ENCODE results near the gene EHBP1L1.
A peak's percentile ranks its signal among the peaks of the same experiment; 100 is the strongest.

DNA sequence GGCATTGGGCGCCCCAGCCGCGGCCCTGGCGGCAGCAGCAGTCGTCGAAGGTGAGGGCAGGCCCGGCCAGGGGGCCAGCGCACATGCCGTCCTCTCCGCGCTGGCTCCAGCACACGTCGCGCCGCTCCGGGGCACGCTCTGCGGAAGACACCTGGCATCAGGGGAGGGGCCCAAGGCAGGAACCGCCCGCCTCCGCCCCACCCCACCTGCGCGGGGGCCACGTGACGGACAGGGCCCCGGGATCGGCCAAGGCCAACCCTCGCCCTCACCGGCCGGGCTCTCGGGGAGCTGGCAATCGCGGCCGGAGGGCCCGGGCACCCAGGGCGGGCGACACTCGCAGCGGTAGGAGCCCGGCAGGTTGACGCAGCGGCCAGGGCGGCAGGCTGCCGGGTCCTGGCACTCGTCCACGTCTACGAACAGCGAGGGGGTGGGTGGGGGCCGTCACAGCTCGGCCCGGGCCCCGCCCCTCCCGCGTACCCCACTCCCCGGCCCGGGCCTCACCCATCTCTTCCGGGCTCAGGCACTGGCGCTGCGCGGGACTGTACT lies 36.0 kb upstream of the EHBP1L1 start:
- TF ChIP-seq, protein P1, sequence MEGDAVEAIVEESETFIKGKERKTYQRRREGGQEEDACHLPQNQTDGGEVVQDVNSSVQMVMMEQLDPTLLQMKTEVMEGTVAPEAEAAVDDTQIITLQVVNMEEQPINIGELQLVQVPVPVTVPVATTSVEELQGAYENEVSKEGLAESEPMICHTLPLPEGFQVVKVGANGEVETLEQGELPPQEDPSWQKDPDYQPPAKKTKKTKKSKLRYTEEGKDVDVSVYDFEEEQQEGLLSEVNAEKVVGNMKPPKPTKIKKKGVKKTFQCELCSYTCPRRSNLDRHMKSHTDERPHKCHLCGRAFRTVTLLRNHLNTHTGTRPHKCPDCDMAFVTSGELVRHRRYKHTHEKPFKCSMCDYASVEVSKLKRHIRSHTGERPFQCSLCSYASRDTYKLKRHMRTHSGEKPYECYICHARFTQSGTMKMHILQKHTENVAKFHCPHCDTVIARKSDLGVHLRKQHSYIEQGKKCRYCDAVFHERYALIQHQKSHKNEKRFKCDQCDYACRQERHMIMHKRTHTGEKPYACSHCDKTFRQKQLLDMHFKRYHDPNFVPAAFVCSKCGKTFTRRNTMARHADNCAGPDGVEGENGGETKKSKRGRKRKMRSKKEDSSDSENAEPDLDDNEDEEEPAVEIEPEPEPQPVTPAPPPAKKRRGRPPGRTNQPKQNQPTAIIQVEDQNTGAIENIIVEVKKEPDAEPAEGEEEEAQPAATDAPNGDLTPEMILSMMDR (IDR thresholded peaks at IDR 0.05), result peak in 1 of 3 experiments; percentile 65
- TF ChIP-seq POLR2AphosphoS5 (IDR thresholded peaks at IDR 0.05), result no peak
